Measurements from ENCODE around the gene COL19A1.

Gene COL19A1

DNA sequence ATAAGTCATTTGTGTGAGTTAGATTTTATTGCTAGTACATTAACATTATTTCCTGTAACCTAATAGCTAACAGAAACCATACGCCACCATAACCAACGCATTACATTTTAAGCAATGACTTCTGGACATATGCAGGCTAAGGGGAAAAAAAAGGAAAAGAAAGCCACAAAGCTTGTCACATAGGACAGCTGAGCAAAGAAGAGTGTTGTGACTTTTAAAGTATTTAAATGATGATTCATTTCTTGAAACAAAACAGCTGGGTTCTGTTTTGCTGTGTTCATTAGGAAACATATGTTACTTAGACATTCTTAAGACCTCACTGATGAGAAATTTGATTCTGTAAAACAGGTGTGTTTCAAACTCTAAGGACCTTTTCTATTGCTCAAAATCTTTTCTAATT is 265.2 kb downstream of the COL19A1 start:
- no peak overlapping the region for H3K9ac ChIP-seq (ENCODE audit: low read depth, low read length)

DNA sequence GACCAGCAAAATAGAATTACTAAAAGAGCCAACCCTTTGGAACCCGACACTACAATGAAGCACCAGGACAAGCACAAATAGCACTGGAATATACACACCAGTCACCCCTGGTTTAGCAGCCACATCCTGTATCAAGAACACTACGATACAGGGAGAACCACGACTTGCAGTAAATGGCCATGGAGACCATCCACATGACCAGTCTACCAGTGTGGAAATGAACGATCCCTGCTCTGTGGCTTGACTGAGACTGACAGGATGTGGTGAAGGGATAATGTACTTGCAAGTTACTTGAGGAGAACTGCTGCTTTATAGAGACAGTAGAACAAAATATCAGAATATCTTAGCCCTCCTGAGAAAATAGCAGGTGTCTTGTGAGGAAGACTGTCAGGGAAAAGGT is 266.9 kb downstream of the COL19A1 start:
- Histone ChIP-seq H3K9me3 (ENCODE audit: insufficient read depth, low read depth, low read length) (no peaks in the 10 kb centered on the region), H3K27me3 (ENCODE audit: insufficient read depth, low read length) (no peaks in the 10 kb centered on the region), H3K27ac (ENCODE audit: low read depth, low read length) (no peak overlapping the region), H3K36me3 (ENCODE audit: insufficient read depth, low read length) (no peaks in the 10 kb centered on the region), H3K4me3 (ENCODE audit: low read length) (no peak overlapping the region), H3K4me1 (ENCODE audit: insufficient read depth, low read length) (peaks cover 19% of the 10 kb centered on the region; the same call in 1 of the 2 replicates), H3K9ac (ENCODE audit: low read depth, low read length) (no peak overlapping the region)
- WGBS: 99% methylated on average over 4 of the region's 4 CpGs

More for the DNA sequence above, 265.2 kb downstream of the COL19A1 start:
- no peak overlapping the region for H3K4me3 ChIP-seq (ENCODE audit: low read length)
- no peak overlapping the region for H3K27ac ChIP-seq (ENCODE audit: low read depth, low read length)
- no peaks in the 10 kb centered on the region for H3K36me3 ChIP-seq (ENCODE audit: insufficient read depth, low read length)
- no CpG with 5 or more reads among the region's 2 CpGs for WGBS
- no peaks in the 10 kb centered on the region; the same call in 1 of the 2 replicates for H3K27me3 ChIP-seq (ENCODE audit: insufficient read depth, low read length)
- H3K4me1 ChIP-seq (ENCODE audit: insufficient read depth, low read length): peaks cover 12% of the 10 kb centered on the region; the same call in 1 of the 2 replicates
- no peaks in the 10 kb centered on the region for H3K9me3 ChIP-seq (ENCODE audit: insufficient read depth, low read depth, low read length)

DNA sequence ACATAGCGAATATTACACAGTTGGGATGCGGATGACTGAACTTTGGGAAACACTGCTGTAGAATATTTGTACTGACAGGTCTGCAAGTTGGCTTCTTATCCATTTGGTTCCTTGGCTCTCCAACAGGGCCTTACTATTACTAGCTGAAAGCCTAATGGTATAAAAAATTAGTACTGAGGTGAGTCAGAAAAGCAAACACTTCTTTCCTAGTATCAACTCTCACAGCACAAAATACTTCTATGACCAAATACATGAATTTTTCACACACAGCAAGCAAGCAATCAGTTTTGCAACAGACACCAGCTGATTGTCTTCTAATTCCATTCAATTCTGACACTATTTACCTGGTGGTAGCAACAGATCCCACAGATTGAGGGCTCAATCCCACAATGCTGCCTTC is 268.2 kb downstream of the COL19A1 start:
- no peak overlapping the region for H3K9ac ChIP-seq (ENCODE audit: low read depth, low read length)
- H3K9me3 ChIP-seq (ENCODE audit: insufficient read depth, low read depth, low read length): no peaks in the 10 kb centered on the region
- H3K36me3 ChIP-seq (ENCODE audit: insufficient read depth, low read length): no peaks in the 10 kb centered on the region
- 97% methylated on average over 2 of the region's 2 CpGs for WGBS
- no peaks in the 10 kb centered on the region for H3K27me3 ChIP-seq (ENCODE audit: insufficient read depth, low read length)
- no peak overlapping the region for H3K27ac ChIP-seq (ENCODE audit: low read depth, low read length)
- H3K4me1 ChIP-seq (ENCODE audit: insufficient read depth, low read length): peaks cover 29% of the 10 kb centered on the region; the same call in 1 of the 2 replicates
- H3K4me3 ChIP-seq (ENCODE audit: low read length): no peak overlapping the region

DNA sequence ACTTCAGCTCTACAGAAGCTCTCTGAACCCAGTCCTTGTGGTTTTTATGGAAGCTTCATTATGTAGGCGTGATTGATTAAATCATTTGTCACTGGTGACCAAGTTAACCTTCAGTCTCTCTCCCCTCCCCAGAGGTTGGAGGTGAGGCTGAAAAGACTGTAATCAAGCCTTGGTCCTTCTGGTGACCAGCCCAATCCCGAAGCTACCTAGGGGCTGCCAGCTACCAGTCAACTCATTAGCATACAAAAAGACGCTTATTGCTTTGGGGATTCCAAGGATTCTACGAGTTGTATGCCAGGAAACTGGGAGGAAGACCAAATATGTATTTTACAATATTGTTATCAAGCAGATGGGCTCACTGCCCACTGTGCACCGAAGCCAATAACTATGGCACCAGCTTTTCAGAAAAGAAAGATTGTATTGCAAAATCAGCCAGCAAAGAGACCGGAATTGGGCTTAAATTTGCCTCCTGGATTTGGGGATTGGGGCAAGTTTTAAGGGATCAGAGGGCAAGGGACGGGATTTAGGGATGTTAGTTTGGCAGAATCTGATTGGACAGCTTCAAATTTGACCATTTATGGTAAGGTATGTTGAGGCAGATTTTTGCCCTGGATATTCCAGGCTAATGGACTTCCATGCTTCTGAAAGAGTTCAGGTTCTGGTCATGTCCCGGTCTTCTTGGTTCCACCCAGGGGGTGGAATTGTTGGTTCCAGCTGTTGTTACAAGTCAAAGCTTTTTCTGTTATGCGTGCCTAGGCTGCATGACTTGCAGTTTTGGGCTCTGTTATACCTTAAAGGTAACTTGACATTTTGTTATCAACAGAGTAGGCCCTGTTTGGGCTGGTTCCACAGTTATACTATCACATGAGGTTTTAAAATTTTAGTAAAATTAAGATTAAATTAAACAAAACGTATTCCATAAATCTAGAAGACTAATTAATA is 269.1 kb downstream of the COL19A1 start:
- WGBS: 83% methylated on average over 9 of the region's 10 CpGs
- Histone ChIP-seq H3K36me3 (ENCODE audit: insufficient read depth, low read length) (no peaks in the 10 kb centered on the region), H3K9me3 (ENCODE audit: insufficient read depth, low read depth, low read length) (no peaks in the 10 kb centered on the region), H3K9ac (ENCODE audit: low read depth, low read length) (no peak overlapping the region), H3K4me3 (ENCODE audit: low read length) (no peak overlapping the region), H3K4me1 (ENCODE audit: insufficient read depth, low read length) (peaks cover 31% of the 10 kb centered on the region; the same call in 1 of the 2 replicates), H3K27ac (ENCODE audit: low read depth, low read length) (peak overlapping the region; percentile 52; the same call in 1 of the 2 replicates), H3K27me3 (ENCODE audit: insufficient read depth, low read length) (no peaks in the 10 kb centered on the region)

DNA sequence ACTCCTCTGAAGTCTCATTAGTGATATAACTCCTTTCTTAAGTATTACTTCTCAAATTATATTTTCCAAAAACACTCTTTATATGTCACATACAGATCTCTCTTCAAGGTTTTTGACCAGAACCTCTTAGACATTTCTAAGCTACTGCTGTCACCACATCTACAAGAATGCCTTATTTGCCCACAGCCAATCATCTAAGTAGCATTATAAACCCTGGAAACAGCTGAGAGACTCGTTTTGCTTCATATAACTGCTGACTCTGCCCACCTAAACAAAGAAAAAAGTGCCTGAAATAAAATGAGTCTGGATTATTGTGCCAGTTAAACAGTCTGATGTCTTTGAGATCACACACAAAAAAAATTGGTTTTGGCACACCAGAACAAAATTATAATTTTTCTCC is 270.6 kb downstream of the COL19A1 start:
- Histone ChIP-seq H3K27ac (ENCODE audit: low read depth, low read length) (no peak overlapping the region), H3K4me1 (ENCODE audit: insufficient read depth, low read length) (peaks cover 31% of the 10 kb centered on the region; the same call in 1 of the 2 replicates), H3K9me3 (ENCODE audit: insufficient read depth, low read depth, low read length) (no peaks in the 10 kb centered on the region), H3K4me3 (ENCODE audit: low read length) (no peak overlapping the region), H3K27me3 (ENCODE audit: insufficient read depth, low read length) (no peaks in the 10 kb centered on the region), H3K9ac (ENCODE audit: low read depth, low read length) (no peak overlapping the region), H3K36me3 (ENCODE audit: insufficient read depth, low read length) (no peaks in the 10 kb centered on the region)
- WGBS: 86% methylated on average over 1 of the region's 1 CpG

DNA sequence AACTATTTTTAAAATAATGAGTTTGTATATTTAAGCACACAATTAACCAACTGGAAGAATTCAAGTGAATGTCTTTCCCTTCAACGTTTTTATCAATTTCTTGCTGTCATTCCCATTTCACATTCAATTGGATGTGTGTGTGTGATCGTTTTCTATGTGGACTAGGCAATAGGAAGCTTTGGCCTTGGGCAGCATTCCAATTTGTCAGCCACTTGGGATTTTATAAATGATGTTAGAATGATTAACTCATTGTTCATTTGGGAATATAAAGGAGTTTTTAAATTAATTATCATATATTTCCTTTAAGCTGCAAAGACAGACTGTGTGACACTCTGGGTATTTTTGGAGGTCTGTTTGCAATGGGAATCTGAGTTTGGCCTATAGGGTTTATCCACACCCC is 274.1 kb downstream of the COL19A1 start:
- Histone ChIP-seq H3K9ac (ENCODE audit: low read depth, low read length) (no peak overlapping the region), H3K36me3 (ENCODE audit: insufficient read depth, low read length) (no peaks in the 10 kb centered on the region), H3K27ac (ENCODE audit: low read depth, low read length) (no peak overlapping the region), H3K9me3 (ENCODE audit: insufficient read depth, low read depth, low read length) (no peaks in the 10 kb centered on the region), H3K4me1 (ENCODE audit: insufficient read depth, low read length) (peaks cover 30% of the 10 kb centered on the region; the same call in 1 of the 2 replicates), H3K27me3 (ENCODE audit: insufficient read depth, low read length) (no peaks in the 10 kb centered on the region), H3K4me3 (ENCODE audit: low read length) (no peak overlapping the region)
- no CpG with 5 or more reads among the region's 2 CpGs for WGBS

DNA sequence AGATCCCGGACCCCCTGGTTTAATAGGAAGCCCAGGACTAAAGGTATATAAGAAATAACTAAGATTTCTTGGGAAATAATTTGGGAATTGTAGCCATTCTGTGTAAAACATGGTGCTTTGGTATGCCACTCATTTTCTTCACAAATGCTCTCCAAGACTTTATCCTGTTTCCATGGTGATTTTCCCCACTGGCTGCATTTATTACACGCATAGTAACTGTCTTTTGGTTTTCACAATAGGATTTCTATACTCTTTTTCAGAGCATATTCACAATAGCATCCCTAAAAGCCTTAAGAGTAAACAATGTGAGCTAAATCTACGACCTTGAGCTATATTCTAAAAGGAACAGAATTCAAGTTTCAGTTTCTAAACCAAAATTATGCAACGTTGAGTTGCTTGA is 275.7 kb downstream of the COL19A1 start:
- H3K27ac ChIP-seq (ENCODE audit: low read depth, low read length): no peak overlapping the region
- no peaks in the 10 kb centered on the region for H3K36me3 ChIP-seq (ENCODE audit: insufficient read depth, low read length)
- no peaks in the 10 kb centered on the region for H3K27me3 ChIP-seq (ENCODE audit: insufficient read depth, low read length)
- H3K9me3 ChIP-seq (ENCODE audit: insufficient read depth, low read depth, low read length): no peaks in the 10 kb centered on the region
- H3K9ac ChIP-seq (ENCODE audit: low read depth, low read length): no peak overlapping the region
- no peak overlapping the region for H3K4me3 ChIP-seq (ENCODE audit: low read length)
- peaks cover 22% of the 10 kb centered on the region; the same call in 1 of the 2 replicates for H3K4me1 ChIP-seq (ENCODE audit: insufficient read depth, low read length)
- 94% methylated on average over 4 of the region's 4 CpGs for WGBS

DNA sequence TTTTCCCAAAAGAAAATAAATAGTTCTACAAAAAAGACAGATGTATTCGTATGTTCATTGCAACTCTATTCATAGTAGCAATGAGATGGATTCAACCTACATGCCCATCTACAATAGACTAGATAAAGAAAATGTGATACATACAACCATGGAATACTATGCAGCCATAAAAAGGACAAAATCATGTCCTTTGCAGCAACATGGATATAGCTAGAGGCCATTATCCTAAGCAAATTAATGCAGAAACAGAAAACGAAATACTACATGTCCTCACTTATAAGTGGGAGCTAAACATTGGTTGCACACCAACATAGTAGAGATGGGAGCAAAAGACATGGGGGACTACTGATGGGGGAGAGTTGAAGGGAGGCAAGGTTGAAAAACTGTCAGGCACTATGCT is 278.8 kb downstream of the COL19A1 start:
- no peaks in the 10 kb centered on the region for H3K36me3 ChIP-seq (ENCODE audit: insufficient read depth, low read length)
- H3K9me3 ChIP-seq (ENCODE audit: insufficient read depth, low read depth, low read length): no peaks in the 10 kb centered on the region
- no peak overlapping the region for H3K27ac ChIP-seq (ENCODE audit: low read depth, low read length)
- H3K9ac ChIP-seq (ENCODE audit: low read depth, low read length): no peak overlapping the region
- H3K27me3 ChIP-seq (ENCODE audit: insufficient read depth, low read length): no peaks in the 10 kb centered on the region
- no peaks in the 10 kb centered on the region; the same call in 1 of the 2 replicates for H3K4me1 ChIP-seq (ENCODE audit: insufficient read depth, low read length)
- 93% methylated on average over 2 of the region's 2 CpGs for WGBS
- H3K4me3 ChIP-seq (ENCODE audit: low read length): no peak overlapping the region

DNA sequence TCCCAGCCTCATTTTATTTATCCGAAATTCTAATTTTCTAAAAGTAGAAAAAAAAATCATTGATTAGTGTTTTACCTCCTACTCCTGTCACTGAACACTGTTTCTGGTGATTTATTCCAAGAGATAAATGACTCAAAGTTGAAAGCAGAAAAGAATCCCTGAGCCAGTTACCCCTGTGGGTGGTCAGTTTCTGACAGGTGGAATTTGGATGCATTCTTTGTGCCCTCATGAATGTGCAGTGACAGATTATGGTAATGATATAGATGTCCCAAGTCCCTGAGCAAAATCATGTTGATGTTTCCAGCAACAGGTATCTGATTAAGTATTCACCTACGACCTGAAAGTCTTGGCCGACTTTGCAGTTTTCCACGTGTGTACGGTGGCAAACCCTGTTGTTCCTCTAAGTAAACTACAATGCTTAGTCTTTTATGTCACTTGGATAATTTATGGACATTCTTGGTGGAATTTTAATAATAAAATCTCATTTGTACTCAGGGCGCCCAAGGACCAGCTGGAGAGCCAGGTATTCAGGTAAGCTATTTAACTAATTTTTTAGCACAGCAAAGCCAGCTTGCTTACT is 282.9 kb downstream of the COL19A1 start:
- Histone ChIP-seq H3K4me3 (ENCODE audit: low read length) (no peak overlapping the region), H3K4me1 (ENCODE audit: insufficient read depth, low read length) (no peaks in the 10 kb centered on the region), H3K27ac (ENCODE audit: low read depth, low read length) (no peak overlapping the region), H3K27me3 (ENCODE audit: insufficient read depth, low read length) (no peaks in the 10 kb centered on the region), H3K9me3 (ENCODE audit: insufficient read depth, low read depth, low read length) (no peaks in the 10 kb centered on the region), H3K9ac (ENCODE audit: low read depth, low read length) (no peak overlapping the region), H3K36me3 (ENCODE audit: insufficient read depth, low read length) (no peaks in the 10 kb centered on the region)
- WGBS: 94% methylated on average over 6 of the region's 6 CpGs

DNA sequence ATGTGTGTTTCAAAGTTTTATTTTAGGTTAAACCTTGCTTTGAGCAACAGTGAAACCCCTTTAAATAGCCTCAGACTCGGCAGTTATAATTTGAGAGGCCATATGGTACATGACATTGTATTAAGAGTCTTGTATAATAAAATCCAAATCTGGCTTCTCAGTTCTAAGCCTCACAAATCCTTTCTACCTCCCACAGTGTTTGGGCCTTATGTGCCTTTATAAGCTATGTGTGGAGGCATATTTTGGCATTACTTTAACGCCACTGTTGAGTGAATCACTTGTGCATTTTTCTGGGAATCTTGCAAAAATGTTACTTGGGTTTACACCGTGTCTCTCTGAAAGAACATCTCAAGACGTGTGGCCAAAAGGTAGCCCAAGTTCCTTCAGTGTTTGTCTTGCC is 284.2 kb downstream of the COL19A1 start:
- 82% methylated on average over 4 of the region's 4 CpGs for WGBS
- Histone ChIP-seq H3K4me3 (ENCODE audit: low read length) (no peak overlapping the region), H3K9me3 (ENCODE audit: insufficient read depth, low read depth, low read length) (no peaks in the 10 kb centered on the region), H3K27me3 (ENCODE audit: insufficient read depth, low read length) (no peaks in the 10 kb centered on the region), H3K27ac (ENCODE audit: low read depth, low read length) (no peak overlapping the region), H3K36me3 (ENCODE audit: insufficient read depth, low read length) (no peaks in the 10 kb centered on the region), H3K9ac (ENCODE audit: low read depth, low read length) (no peak overlapping the region), H3K4me1 (ENCODE audit: insufficient read depth, low read length) (no peaks in the 10 kb centered on the region)

DNA sequence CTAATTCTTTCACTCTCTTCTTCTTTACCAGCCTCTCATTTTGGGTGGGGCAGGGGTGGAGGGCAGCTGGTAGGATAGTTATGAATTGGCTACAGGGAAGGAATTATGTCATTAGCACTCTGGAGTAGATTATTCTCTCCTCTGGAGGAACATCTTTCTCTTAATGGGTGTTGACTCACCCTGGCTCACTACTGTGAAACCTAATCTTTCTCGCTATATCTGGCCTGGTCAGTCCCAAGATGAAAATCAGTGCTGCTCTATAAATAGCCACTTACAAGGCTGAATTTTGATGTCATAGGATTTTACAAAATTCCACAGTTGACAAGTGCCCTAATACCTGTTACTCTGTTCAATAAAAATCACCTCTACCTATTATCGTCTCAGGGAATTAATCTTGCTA is 285.3 kb downstream of the COL19A1 start:
- Histone ChIP-seq H3K27ac (ENCODE audit: low read depth, low read length) (no peak overlapping the region), H3K9me3 (ENCODE audit: insufficient read depth, low read depth, low read length) (no peaks in the 10 kb centered on the region), H3K4me1 (ENCODE audit: insufficient read depth, low read length) (no peaks in the 10 kb centered on the region), H3K4me3 (ENCODE audit: low read length) (no peak overlapping the region), H3K9ac (ENCODE audit: low read depth, low read length) (no peak overlapping the region), H3K27me3 (ENCODE audit: insufficient read depth, low read length) (no peaks in the 10 kb centered on the region), H3K36me3 (ENCODE audit: insufficient read depth, low read length) (no peaks in the 10 kb centered on the region)
- WGBS: 88% methylated on average over 2 of the region's 2 CpGs
